ENCODE results near the gene ZNF436. TPM values are rescaled to one million over a fixed set of nuclear protein-coding genes. Genes with fewer than 3 reads are reported as not detected.

The ZNF436 gene
- total and polyA plus RNA-seq, 2 of the 8 experiments (the other 6 are each of a cell fraction or from before 2014, with no cell fraction given), result 0.65 to 1.8 TPM

GRCh38 chr1:23370709-23371584 is 1.3 kb upstream of the ZNF436 start (continued):
- TF ChIP-seq KDM4A (IDR thresholded peaks at IDR 0.05; ENCODE audit: low read depth, low read length, severe bottlenecking) (no peak), SRF (IDR thresholded peaks at IDR 0.05; ENCODE audit: low read depth, low read length) (no peak), RBBP5 (IDR thresholded peaks at IDR 0.05; ENCODE audit: borderline replicate concordance, low read depth, low read length) (no peak), TAF1 (IDR thresholded peaks at IDR 0.05; ENCODE audit: low read depth, low read length) (no peak), HDAC2 (IDR thresholded peaks at IDR 0.05; ENCODE audit: borderline replicate concordance in 1 of 2, low read depth in 2 of 2, low read length in 2 of 2) (no peak; a peak in 1 of 4 replicates), TEAD4 (IDR thresholded peaks at IDR 0.05; ENCODE audit: low read depth, low read length) (0 out of 2 replicates have a peak, but pooled peaks have one; percentile 27), SIN3A (conservative IDR thresholded peaks at IDR 0.05 in 1 of 2, IDR thresholded peaks at IDR 0.05 in 1 of 2; ENCODE audit: low read depth in 1 of 2, low read length in 2 of 2) (no peak), SP1 (IDR thresholded peaks at IDR 0.05; ENCODE audit: low read depth, low read length) (peak; percentile 83), SUZ12 (IDR thresholded peaks at IDR 0.05; ENCODE audit: low read length) (no peak), ATF2 (IDR thresholded peaks at IDR 0.05; ENCODE audit: low read length) (0 out of 2 replicates have a peak, but pooled peaks have one; percentile 30), POLR2AphosphoS5 (IDR thresholded peaks at IDR 0.05; ENCODE audit: low read depth, low read length) (peak; percentile 90), ASH2L (IDR thresholded peaks at IDR 0.05; ENCODE audit: low read length) (no peak), EGR1 (IDR thresholded peaks at IDR 0.05; ENCODE audit: borderline replicate concordance, low read depth, low read length) (peak; percentile 76; the same call in 1 of the 2 replicates), JUND (IDR thresholded peaks at IDR 0.05; ENCODE audit: low read length) (no peak), BRCA1 (IDR thresholded peaks at IDR 0.05; ENCODE audit: low read depth, low read length) (no peak), CBX8 (IDR thresholded peaks at IDR 0.05; ENCODE audit: borderline replicate concordance, low read depth, low read length) (no peak), GABPA (IDR thresholded peaks at IDR 0.05; ENCODE audit: borderline replicate concordance, insufficient read depth, low read length) (no peak), RAD21 (IDR thresholded peaks at IDR 0.05 in 1 of 2, conservative IDR thresholded peaks at IDR 0.05 in 1 of 2; ENCODE audit: low read depth in 2 of 2, low read length in 2 of 2) (peak; percentile 10 to 34; a peak in 2 of 4 replicates), ATF3 (IDR thresholded peaks at IDR 0.05; ENCODE audit: insufficient read depth, low read depth, low read length) (no peak), CREB1 (IDR thresholded peaks at IDR 0.05) (no peak), POU5F1 (IDR thresholded peaks at IDR 0.05; ENCODE audit: low read depth, low read length) (peak; percentile 3; the same call in 1 of the 2 replicates)
